K562 (cell line): Measurements from ENCODE around the gene FNDC1.

Experiments
- FOXJ2 ChIP-seq: fragments of 200-800 bp; sonication (Bioruptor generic); IDR thresholded peaks from 2 replicates; pipeline ENCODE4 v1.6.1; 2016; ENCODE audit warnings: missing genetic modification characterization, missing compliant biosample characterization
- JUN ChIP-seq, 2 experiments: sonication (generic) in 1 of 2; formaldehyde crosslinking in 1 of 2; IDR thresholded peaks; 2 replicates each; pipeline versions ENCODE4 v1.6.1 to v1.8.0; 2012 to 2022; ENCODE audit warnings: borderline replicate concordance in 2 of 2, mild to moderate bottlenecking in 2 of 2, improper control_type of control experiment in 1 of 2, low read depth in 1 of 2, low read length in 1 of 2, missing genetic modification reagents in 1 of 2
- ZC3H4 ChIP-seq: sonication (generic); formaldehyde crosslinking; IDR thresholded peaks from 2 replicates; pipeline ENCODE4 v1.9.0; 2021; ENCODE audit warnings: missing genetic modification reagents, borderline replicate concordance
- TF ChIP-seq, protein P1 (sequence below): sonication (generic); formaldehyde crosslinking; IDR thresholded peaks from 2 replicates; pipeline ENCODE4 v1.8.1; 2022; ENCODE audit warnings: missing genetic modification reagents
- TF ChIP-seq, protein P2 (sequence below), 3 experiments: IDR thresholded peaks in 2 of 3; conservative IDR thresholded peaks in 1 of 3; 2 replicates each; pipeline ENCODE4 v1.5.1; 2011 to 2012; ENCODE audit warnings: low read length in 3 of 3, mild to moderate bottlenecking in 3 of 3, control low read depth in 2 of 3, improper control_type of control experiment in 1 of 3, inconsistent platforms in 1 of 3, low read depth in 1 of 3, mixed read lengths in 1 of 3, moderate library complexity in 1 of 3; ENCODE audit not compliant: insufficient read depth in 2 of 3

DNA sequence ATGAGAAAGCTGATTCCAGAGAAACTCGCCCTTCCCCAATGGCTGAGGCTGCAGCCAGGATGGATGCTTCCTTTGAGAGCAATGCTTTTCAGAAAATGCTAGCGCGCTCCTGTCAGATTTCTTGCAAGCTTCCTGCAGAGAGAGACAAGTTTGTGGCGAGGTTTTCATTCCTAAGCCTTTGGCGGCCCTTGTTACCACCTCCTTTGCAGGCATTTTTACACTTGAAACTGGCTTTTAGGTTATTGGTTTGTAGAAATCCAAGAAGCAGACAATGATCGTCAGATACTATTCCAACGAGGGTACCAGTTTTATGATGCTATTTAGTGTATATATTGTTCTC, 1.1 kb downstream of the FNDC1 start:
- TF ChIP-seq, protein P1, sequence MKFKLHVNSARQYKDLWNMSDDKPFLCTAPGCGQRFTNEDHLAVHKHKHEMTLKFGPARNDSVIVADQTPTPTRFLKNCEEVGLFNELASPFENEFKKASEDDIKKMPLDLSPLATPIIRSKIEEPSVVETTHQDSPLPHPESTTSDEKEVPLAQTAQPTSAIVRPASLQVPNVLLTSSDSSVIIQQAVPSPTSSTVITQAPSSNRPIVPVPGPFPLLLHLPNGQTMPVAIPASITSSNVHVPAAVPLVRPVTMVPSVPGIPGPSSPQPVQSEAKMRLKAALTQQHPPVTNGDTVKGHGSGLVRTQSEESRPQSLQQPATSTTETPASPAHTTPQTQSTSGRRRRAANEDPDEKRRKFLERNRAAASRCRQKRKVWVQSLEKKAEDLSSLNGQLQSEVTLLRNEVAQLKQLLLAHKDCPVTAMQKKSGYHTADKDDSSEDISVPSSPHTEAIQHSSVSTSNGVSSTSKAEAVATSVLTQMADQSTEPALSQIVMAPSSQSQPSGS (CRISPR knock-in tag) = no peak
- no peak for TF ChIP-seq JUN (IDR thresholded peaks at IDR 0.05; ENCODE audit: borderline replicate concordance, low read depth, low read length)
- no peak for TF ChIP-seq JUN (CRISPR knock-in tag; IDR thresholded peaks at IDR 0.05; ENCODE audit: borderline replicate concordance)
- no peak for TF ChIP-seq ZC3H4 (CRISPR knock-in tag)
- TF ChIP-seq, protein P2, sequence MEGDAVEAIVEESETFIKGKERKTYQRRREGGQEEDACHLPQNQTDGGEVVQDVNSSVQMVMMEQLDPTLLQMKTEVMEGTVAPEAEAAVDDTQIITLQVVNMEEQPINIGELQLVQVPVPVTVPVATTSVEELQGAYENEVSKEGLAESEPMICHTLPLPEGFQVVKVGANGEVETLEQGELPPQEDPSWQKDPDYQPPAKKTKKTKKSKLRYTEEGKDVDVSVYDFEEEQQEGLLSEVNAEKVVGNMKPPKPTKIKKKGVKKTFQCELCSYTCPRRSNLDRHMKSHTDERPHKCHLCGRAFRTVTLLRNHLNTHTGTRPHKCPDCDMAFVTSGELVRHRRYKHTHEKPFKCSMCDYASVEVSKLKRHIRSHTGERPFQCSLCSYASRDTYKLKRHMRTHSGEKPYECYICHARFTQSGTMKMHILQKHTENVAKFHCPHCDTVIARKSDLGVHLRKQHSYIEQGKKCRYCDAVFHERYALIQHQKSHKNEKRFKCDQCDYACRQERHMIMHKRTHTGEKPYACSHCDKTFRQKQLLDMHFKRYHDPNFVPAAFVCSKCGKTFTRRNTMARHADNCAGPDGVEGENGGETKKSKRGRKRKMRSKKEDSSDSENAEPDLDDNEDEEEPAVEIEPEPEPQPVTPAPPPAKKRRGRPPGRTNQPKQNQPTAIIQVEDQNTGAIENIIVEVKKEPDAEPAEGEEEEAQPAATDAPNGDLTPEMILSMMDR (IDR thresholded peaks at IDR 0.05 in 2 of 3, conservative IDR thresholded peaks at IDR 0.05 in 1 of 3; ENCODE audit: insufficient read depth in 2 of 3, low read depth in 1 of 3, low read length in 3 of 3) = no peak
- TF ChIP-seq FOXJ2 = no peak
